ENCODE measurements around the gene WIPF1.

GRCh38 chr2:174580951-174581350 is 16.7 kb downstream of the WIPF1 start:
- TF ChIP-seq CTCF (IDR thresholded peaks at IDR 0.05; ENCODE audit: low read depth, low read length) (no peak), EZH2phosphoT487 (IDR thresholded peaks at IDR 0.05; ENCODE audit: low read depth) (no peak)

Measured in OCI-LY3 (cell line).